SK-N-SH treated with all-trans-retinoic acid at 6 μM for 48 hours (cell line): Measurements from ENCODE around the gene TOB1.

Experiments
- ATAC-seq: fragments of 200-7000 bp; cut with Tn5 transposase; 3 replicates; pipeline ENCODE4 v1.9.1; 2020; ENCODE audit warnings: mild to moderate bottlenecking, moderate library complexity
- ARNTL ChIP-seq: fragments of 450-650 bp; formaldehyde crosslinking; IDR thresholded peaks from 2 replicates; pipeline ENCODE4 v1.5.0; 2020; ENCODE audit warnings: low read depth, mild to moderate bottlenecking, moderate library complexity, borderline replicate concordance
- BACH2 ChIP-seq: fragments of 250-450 bp; sonication (Bioruptor Pico); IDR thresholded peaks from 2 replicates; pipeline ENCODE4 v1.9.0; 2021; ENCODE audit warnings: mild to moderate bottlenecking, borderline replicate concordance
- CSDC2 ChIP-seq: fragments of 250-450 bp; sonication (Bioruptor Pico); IDR thresholded peaks from 2 replicates; pipeline ENCODE4 v1.5.0; 2020; ENCODE audit warnings: mild to moderate bottlenecking, moderate library complexity
- ESRRG ChIP-seq: fragments of 250-450 bp; sonication (Bioruptor Pico); IDR thresholded peaks from 2 replicates; pipeline ENCODE4 v1.6.1; 2021; ENCODE audit warnings: mild to moderate bottlenecking
- GLIS3 ChIP-seq: fragments of 250-450 bp; sonication (Bioruptor Pico); IDR thresholded peaks from 2 replicates; pipeline ENCODE4 v1.5.0; 2020; ENCODE audit warnings: mild to moderate bottlenecking, moderate library complexity
- ISL1 ChIP-seq: fragments of 250-450 bp; sonication (Bioruptor Pico); IDR thresholded peaks from 2 replicates; pipeline ENCODE4 v2.1.2; 2022; ENCODE audit warnings: mild to moderate bottlenecking, moderate library complexity
- OSR1 ChIP-seq: fragments of 250-450 bp; sonication (Bioruptor Pico); IDR thresholded peaks from 2 replicates; pipeline ENCODE4 v1.8.0; 2022; ENCODE audit warnings: moderate library complexity, mild to moderate bottlenecking, inconsistent platforms
- PPARA ChIP-seq: fragments of 250-450 bp; sonication (Bioruptor Pico); IDR thresholded peaks from 2 replicates; pipeline ENCODE4 v1.5.0; 2020; ENCODE audit warnings: mild to moderate bottlenecking, borderline replicate concordance
- RARB ChIP-seq: fragments of 250-450 bp; sonication (Bioruptor Pico); IDR thresholded peaks from 2 replicates; pipeline ENCODE4 v1.8.0; 2021; ENCODE audit warnings: mild to moderate bottlenecking, moderate library complexity
- SNAI2 ChIP-seq: fragments of 250-450 bp; sonication (Bioruptor Pico); IDR thresholded peaks from 2 replicates; pipeline ENCODE4 v1.5.0; 2020; ENCODE audit warnings: mild to moderate bottlenecking, moderate library complexity
- TCF4 ChIP-seq: fragments of 250-450 bp; sonication (Bioruptor Pico); IDR thresholded peaks from 2 replicates; pipeline ENCODE4 v1.8.0; 2021; ENCODE audit warnings: mild to moderate bottlenecking, moderate library complexity, borderline replicate concordance
- TOX ChIP-seq: fragments of 250-450 bp; sonication (Bioruptor Pico); IDR thresholded peaks from 2 replicates; pipeline ENCODE4 v1.8.0; 2021; ENCODE audit warnings: mild to moderate bottlenecking, moderate library complexity, borderline replicate concordance
- ZC3H10 ChIP-seq: fragments of 250-450 bp; sonication (Bioruptor Pico); IDR thresholded peaks from 2 replicates; pipeline ENCODE4 v1.5.1; 2021; ENCODE audit warnings: mild to moderate bottlenecking, moderate library complexity
- ZFP3 ChIP-seq: fragments of 250-450 bp; sonication (Bioruptor Pico); IDR thresholded peaks from 2 replicates; pipeline ENCODE4 v1.5.0; 2020; ENCODE audit warnings: mild to moderate bottlenecking, moderate library complexity
- ZFP30 ChIP-seq: fragments of 450-650 bp; formaldehyde crosslinking; IDR thresholded peaks from 2 replicates; pipeline ENCODE4 v1.5.0; 2022; ENCODE audit warnings: mild to moderate bottlenecking, moderate library complexity
- ZNF565 ChIP-seq: fragments of 450-650 bp; formaldehyde crosslinking; conservative IDR thresholded peaks from 2 replicates; pipeline ENCODE4 v1.5.0; 2020; ENCODE audit warnings: low read depth, mild to moderate bottlenecking, moderate library complexity
- ZNF8 ChIP-seq: fragments of 450-650 bp; formaldehyde crosslinking; IDR thresholded peaks from 2 replicates; pipeline ENCODE4 v1.5.0; 2020; ENCODE audit warnings: mild to moderate bottlenecking, moderate library complexity
- TF ChIP-seq, protein P1 (sequence below): fragments of 250-450 bp; sonication (Bioruptor Pico); IDR thresholded peaks from 2 replicates; pipeline ENCODE4 v1.8.0; 2021; ENCODE audit warnings: low read depth, mild to moderate bottlenecking, moderate library complexity, borderline replicate concordance
- TF ChIP-seq, protein P2 (sequence below): fragments of 250-450 bp; sonication (Bioruptor Pico); IDR thresholded peaks from 2 replicates; pipeline ENCODE4 v1.5.0; 2020; ENCODE audit warnings: mild to moderate bottlenecking, moderate library complexity
- TF ChIP-seq, protein P3 (sequence below): fragments of 250-450 bp; sonication (Bioruptor Pico); IDR thresholded peaks from 2 replicates; pipeline ENCODE4 v1.5.1; 2020; ENCODE audit warnings: low read depth, mild to moderate bottlenecking, moderate library complexity
- TF ChIP-seq, protein P4 (sequence below): fragments of 250-450 bp; sonication (Bioruptor Pico); IDR thresholded peaks from 2 replicates; pipeline ENCODE4 v1.5.1; 2021; ENCODE audit warnings: mild to moderate bottlenecking, moderate library complexity
- TF ChIP-seq, protein P5 (sequence below): fragments of 250-450 bp; sonication (Bioruptor Pico); IDR thresholded peaks from 2 replicates; pipeline ENCODE4 v1.8.0; 2020; ENCODE audit warnings: mild to moderate bottlenecking, moderate library complexity, borderline replicate concordance

Gene TOB1

DNA sequence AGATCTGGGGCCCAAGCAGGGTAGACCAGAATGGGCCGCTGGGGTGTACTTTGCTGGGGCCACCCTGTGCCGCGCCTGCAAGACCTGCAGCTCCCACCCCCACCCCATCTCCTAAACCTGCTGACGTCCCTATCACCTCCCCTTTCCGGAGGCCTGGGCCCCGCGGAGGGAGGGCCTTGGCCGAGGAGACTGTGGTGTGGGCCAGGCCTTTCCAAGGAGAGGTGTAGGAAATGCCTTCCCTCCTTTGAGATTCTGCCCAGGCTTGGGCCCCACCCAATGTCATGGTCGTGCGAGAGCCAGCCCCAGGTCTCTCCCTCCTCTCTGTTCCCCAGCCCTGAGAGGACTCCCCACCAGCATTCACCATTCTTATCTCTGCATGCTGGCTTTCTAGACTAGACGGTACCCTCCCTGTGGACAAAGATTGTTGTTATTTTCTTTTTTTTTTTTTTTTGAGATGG, 34.7 kb downstream of the TOB1 start:
- TF ChIP-seq ISL1 (CRISPR knock-in tag), result no peak
- TF ChIP-seq ZC3H10, result no peak
- TF ChIP-seq RARB, result no peak
- no peak for TF ChIP-seq TOX
- no peak for ATAC-seq

DNA sequence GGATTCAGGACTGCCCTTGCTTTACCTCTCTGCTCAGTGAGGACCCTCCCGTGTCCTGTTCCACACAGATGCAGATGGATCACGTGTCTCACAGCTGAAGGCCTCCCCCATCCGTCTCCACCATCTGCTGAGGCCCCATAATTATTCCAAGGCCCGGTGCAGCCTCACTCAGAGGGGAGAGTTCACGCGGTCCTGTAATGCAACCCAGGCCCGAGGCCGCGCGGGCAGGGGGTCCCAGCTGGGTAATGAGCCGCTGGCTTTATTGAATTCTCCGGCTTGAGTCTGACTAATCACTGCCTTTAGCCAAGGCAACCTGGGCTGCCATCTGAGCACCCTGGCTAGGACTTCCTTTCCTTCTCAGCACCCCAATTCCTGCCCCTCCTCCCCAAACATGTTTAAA, 35.2 kb downstream of the TOB1 start:
- ATAC-seq, result no peak
- TF ChIP-seq OSR1 (no peak), TOX (no peak), ZNF565 (CRISPR knock-in tag) (no peak)
- TF ChIP-seq, protein P1, sequence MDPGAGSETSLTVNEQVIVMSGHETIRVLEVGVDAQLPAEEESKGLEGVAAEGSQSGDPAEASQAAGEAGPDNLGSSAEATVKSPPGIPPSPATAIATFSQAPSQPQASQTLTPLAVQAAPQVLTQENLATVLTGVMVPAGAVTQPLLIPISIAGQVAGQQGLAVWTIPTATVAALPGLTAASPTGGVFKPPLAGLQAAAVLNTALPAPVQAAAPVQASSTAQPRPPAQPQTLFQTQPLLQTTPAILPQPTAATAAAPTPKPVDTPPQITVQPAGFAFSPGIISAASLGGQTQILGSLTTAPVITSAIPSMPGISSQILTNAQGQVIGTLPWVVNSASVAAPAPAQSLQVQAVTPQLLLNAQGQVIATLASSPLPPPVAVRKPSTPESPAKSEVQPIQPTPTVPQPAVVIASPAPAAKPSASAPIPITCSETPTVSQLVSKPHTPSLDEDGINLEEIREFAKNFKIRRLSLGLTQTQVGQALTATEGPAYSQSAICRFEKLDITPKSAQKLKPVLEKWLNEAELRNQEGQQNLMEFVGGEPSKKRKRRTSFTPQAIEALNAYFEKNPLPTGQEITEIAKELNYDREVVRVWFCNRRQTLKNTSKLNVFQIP (CRISPR knock-in tag), result no peak
- TF ChIP-seq, all 23 proteins: peak for 0

DNA sequence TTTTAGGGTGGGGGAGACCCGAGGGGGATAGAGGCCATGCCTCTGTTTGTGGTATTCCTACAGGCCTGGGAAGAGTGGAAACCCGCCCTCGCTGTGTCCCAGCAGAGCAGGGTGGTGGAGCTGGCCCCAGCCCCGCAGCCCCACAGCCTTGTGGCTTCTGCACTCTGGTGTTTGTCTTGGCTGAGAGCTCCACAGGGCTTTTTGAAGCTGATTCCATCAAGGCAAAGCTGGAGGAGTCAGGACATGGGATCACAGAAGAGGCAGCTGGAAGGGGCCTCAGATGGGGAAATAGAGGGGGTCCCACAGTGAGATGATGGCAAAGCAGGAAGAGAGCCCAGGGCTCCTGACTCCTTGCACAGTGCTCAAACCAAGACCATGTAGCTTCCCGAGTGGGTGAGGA, 35.8 kb downstream of the TOB1 start:
- no peak for TF ChIP-seq PPARA (CRISPR knock-in tag)
- no peak for TF ChIP-seq ZFP3
- TF ChIP-seq GLIS3 (CRISPR knock-in tag), result no peak
- TF ChIP-seq, protein P2, sequence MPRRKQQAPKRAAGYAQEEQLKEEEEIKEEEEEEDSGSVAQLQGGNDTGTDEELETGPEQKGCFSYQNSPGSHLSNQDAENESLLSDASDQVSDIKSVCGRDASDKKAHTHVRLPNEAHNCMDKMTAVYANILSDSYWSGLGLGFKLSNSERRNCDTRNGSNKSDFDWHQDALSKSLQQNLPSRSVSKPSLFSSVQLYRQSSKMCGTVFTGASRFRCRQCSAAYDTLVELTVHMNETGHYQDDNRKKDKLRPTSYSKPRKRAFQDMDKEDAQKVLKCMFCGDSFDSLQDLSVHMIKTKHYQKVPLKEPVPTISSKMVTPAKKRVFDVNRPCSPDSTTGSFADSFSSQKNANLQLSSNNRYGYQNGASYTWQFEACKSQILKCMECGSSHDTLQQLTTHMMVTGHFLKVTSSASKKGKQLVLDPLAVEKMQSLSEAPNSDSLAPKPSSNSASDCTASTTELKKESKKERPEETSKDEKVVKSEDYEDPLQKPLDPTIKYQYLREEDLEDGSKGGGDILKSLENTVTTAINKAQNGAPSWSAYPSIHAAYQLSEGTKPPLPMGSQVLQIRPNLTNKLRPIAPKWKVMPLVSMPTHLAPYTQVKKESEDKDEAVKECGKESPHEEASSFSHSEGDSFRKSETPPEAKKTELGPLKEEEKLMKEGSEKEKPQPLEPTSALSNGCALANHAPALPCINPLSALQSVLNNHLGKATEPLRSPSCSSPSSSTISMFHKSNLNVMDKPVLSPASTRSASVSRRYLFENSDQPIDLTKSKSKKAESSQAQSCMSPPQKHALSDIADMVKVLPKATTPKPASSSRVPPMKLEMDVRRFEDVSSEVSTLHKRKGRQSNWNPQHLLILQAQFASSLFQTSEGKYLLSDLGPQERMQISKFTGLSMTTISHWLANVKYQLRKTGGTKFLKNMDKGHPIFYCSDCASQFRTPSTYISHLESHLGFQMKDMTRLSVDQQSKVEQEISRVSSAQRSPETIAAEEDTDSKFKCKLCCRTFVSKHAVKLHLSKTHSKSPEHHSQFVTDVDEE (CRISPR knock-in tag), result no peak
- no peak for TF ChIP-seq TOX
- TF ChIP-seq ZFP30 (CRISPR knock-in tag), result no peak
- TF ChIP-seq SNAI2, result no peak
- TF ChIP-seq ESRRG, result no peak
- no peak for TF ChIP-seq RARB
- TF ChIP-seq, protein P3, sequence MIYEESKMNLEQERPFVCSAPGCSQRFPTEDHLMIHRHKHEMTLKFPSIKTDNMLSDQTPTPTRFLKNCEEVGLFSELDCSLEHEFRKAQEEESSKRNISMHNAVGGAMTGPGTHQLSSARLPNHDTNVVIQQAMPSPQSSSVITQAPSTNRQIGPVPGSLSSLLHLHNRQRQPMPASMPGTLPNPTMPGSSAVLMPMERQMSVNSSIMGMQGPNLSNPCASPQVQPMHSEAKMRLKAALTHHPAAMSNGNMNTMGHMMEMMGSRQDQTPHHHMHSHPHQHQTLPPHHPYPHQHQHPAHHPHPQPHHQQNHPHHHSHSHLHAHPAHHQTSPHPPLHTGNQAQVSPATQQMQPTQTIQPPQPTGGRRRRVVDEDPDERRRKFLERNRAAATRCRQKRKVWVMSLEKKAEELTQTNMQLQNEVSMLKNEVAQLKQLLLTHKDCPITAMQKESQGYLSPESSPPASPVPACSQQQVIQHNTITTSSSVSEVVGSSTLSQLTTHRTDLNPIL (CRISPR knock-in tag), result no peak
- no peak for TF ChIP-seq CSDC2
- TF ChIP-seq ZNF8, result no peak
- no peak for TF ChIP-seq OSR1
- TF ChIP-seq, protein P4, sequence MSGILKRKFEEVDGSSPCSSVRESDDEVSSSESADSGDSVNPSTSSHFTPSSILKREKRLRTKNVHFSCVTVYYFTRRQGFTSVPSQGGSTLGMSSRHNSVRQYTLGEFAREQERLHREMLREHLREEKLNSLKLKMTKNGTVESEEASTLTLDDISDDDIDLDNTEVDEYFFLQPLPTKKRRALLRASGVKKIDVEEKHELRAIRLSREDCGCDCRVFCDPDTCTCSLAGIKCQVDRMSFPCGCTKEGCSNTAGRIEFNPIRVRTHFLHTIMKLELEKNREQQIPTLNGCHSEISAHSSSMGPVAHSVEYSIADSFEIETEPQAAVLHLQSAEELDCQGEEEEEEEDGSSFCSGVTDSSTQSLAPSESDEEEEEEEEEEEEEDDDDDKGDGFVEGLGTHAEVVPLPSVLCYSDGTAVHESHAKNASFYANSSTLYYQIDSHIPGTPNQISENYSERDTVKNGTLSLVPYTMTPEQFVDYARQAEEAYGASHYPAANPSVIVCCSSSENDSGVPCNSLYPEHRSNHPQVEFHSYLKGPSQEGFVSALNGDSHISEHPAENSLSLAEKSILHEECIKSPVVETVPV (CRISPR knock-in tag), result no peak
- no peak for TF ChIP-seq BACH2 (CRISPR knock-in tag)
- TF ChIP-seq ISL1 (CRISPR knock-in tag), result no peak
- no peak for ATAC-seq

DNA sequence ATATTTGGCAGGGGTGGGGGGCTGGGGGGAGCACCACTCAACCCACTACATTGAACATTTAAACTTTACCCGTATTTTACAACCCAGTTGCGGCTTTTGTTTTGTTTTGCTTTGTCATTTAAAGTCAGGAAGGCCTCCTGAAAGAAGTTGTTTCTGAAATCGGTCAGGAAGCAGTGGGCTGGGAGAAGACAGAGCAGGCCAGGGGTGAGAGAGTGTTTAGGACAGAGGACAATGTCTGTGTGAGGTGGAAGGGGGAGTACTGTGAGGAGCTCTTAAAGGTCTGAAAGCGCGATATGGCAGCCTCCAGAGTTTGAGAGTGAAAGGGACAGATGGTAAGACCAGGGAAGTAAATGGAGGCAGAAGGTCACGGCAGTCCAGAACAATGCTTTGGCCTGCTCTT, 36.8 kb downstream of the TOB1 start:
- TF ChIP-seq BACH2 (CRISPR knock-in tag) (no peak), RARB (no peak), OSR1 (no peak), ZNF8 (no peak), ZFP30 (CRISPR knock-in tag) (no peak), ARNTL (no peak), ZC3H10 (no peak), ISL1 (CRISPR knock-in tag) (no peak), TCF4 (CRISPR knock-in tag) (no peak), ZNF565 (CRISPR knock-in tag) (no peak), ZFP3 (no peak), ESRRG (no peak), CSDC2 (no peak), GLIS3 (CRISPR knock-in tag) (no peak), PPARA (CRISPR knock-in tag) (no peak)
- TF ChIP-seq, protein P2 (CRISPR knock-in tag), result no peak
- TF ChIP-seq, protein P4 (CRISPR knock-in tag), result no peak
- TF ChIP-seq, protein P5, sequence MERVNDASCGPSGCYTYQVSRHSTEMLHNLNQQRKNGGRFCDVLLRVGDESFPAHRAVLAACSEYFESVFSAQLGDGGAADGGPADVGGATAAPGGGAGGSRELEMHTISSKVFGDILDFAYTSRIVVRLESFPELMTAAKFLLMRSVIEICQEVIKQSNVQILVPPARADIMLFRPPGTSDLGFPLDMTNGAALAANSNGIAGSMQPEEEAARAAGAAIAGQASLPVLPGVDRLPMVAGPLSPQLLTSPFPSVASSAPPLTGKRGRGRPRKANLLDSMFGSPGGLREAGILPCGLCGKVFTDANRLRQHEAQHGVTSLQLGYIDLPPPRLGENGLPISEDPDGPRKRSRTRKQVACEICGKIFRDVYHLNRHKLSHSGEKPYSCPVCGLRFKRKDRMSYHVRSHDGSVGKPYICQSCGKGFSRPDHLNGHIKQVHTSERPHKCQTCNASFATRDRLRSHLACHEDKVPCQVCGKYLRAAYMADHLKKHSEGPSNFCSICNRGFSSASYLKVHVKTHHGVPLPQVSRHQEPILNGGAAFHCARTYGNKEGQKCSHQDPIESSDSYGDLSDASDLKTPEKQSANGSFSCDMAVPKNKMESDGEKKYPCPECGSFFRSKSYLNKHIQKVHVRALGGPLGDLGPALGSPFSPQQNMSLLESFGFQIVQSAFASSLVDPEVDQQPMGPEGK (CRISPR knock-in tag), result no peak
- no peak for ATAC-seq
